Left colon (tissue), 2 donors: ENCODE data around the gene OTUD5. TPM values are rescaled to one million over a fixed set of nuclear protein-coding genes. Genes with fewer than 3 reads are reported as not detected.
"Not testable (repeated sequence)": the region's sequence is repeated elsewhere in the genome, so short reads cannot be mapped to it uniquely, and the experiment has no call there.

Source experiments
- ATAC-seq: fragments of 200-7000 bp; cut with Tn5 transposase; one replicate; pipeline ENCODE4 v1.9.1; 2020; ENCODE audit warnings: mild to moderate bottlenecking, moderate library complexity
- DNase-seq, 2 donors: peaks; one replicate each; pipeline ENCODE4 v3.0.0-alpha.2; 2020
- intact Hi-C, 2 donors: fragments of 100-400 bp; cut with DNase I in 1 of 2; cut with micrococcal nuclease in 1 of 2; formaldehyde crosslinking; loops; one replicate each; pipeline versions ENCODE4 v1.11.2 to v1.14.0; 2022; cut with DNase I, micrococcal nuclease
- long read RNA-seq: library from polyadenylated mRNA; unstranded; transcript quantifications from one replicate; pipeline ENCODE4 v2.0.0, GENCODE V29; 2021
- total RNA-seq, 2 donors: library from RNA; stranded (reverse); fragmentation: NEBNext Ultra II Directional; extraction: Animal tissue kit (Norgen Biotek cat#: 25700); gene quantifications; one replicate each; pipeline ENCODE4 v1.2.1, GENCODE V29; 2021
- donor health status: DM: no; HTN: no; CAD: no.
- donor health status: DM: yes; HTN: yes; CAD: no.

The OTUD5 gene
- total RNA-seq: 10 to 100 TPM; 37.2 to 44.2 TPM
- long read RNA-seq, transcript OTUD5-203 (10 exons, 2,682 nt): minor isoform, 5 of 33 reads
- long read RNA-seq, transcript OTUD5-202 (9 exons, 2,692 nt): major isoform, 14 of 33 reads
- long read RNA-seq, partial matches to known transcripts: 5 of 33 reads
- long read RNA-seq, other reads (novel, unspliced or antisense): 9 of 33 reads

- intact Hi-C loops: no loop called here
- no peak for ATAC-seq
- DNase-seq: no peak
Observed at GRCh38 chrX:48957477-48957826, at the start of gene OTUD5. Gene OTUD5 (minus strand): TSS chrX:48957607. CDS start chrX:48957570, 37 bp downstream.

- intact Hi-C loops: no loop called here
- ATAC-seq (no peak), DNase-seq (no peak)
Observed at GRCh38 chrX:49003696-49004095, 46.3 kb upstream of the OTUD5 start.

GRCh38 chrX:49002091-49002935 lies 44.9 kb upstream of the OTUD5 start, which contains the start of gene GRIPAP1:
Gene GRIPAP1 (minus strand): TSS chrX:49002264. CDS start chrX:49002229, 35 bp downstream.
- ATAC-seq: peak; percentile 94
- intact Hi-C loops: no loop called here
- DNase-seq: peak; percentile 71 to 76

GRCh38 chrX:49001521-49002090 lies 44.2 kb upstream of the OTUD5 start:
- ATAC-seq (peak; percentile 33), DNase-seq (peak in 1 of 2 donors; percentile 18)
- intact Hi-C loops: no loop called here

- ATAC-seq (no peak), DNase-seq (no peak)
- intact Hi-C loops: no loop called here
Observed at GRCh38 chrX:49000636-49001035, 43.2 kb upstream of the OTUD5 start.

GRCh38 chrX:48999030-48999429 lies 41.6 kb upstream of the OTUD5 start:
- ATAC-seq (no peak), DNase-seq (no peak)
- intact Hi-C loops: no loop called here

GRCh38 chrX:48998391-48998790 lies 41.0 kb upstream of the OTUD5 start:
- intact Hi-C loops: no loop called here
- no peak for ATAC-seq
- DNase-seq: no peak

GRCh38 chrX:48997865-48998264 lies 40.5 kb upstream of the OTUD5 start:
- DNase-seq (no peak), ATAC-seq (no peak)
- intact Hi-C loops: no loop called here

GRCh38 chrX:48997455-48997854 lies 40.0 kb upstream of the OTUD5 start:
- intact Hi-C loops: no loop called here
- no peak for ATAC-seq
- DNase-seq: no peak

- ATAC-seq (no peak), DNase-seq (no peak)
- intact Hi-C loops: no loop called here
Observed at GRCh38 chrX:48996969-48997368, 39.6 kb upstream of the OTUD5 start.

GRCh38 chrX:48992341-48992740 lies 34.9 kb upstream of the OTUD5 start:
- no peak for ATAC-seq
- intact Hi-C loops: no loop called here

GRCh38 chrX:48989483-48989882 lies 32.1 kb upstream of the OTUD5 start:
- no peak for ATAC-seq
- no peak for DNase-seq
- intact Hi-C loops: no loop called here

More at GRCh38 chrX:48992341-48992740, 34.9 kb upstream of the OTUD5 start:
- DNase-seq: no peak

GRCh38 chrX:48983896-48984295 lies 26.5 kb upstream of the OTUD5 start:
- ATAC-seq: no peak
- intact Hi-C loops: no loop called here
- no peak for DNase-seq

- ATAC-seq (no peak), DNase-seq (no peak)
- intact Hi-C loops: no loop called here
Observed at GRCh38 chrX:48983081-48983480, 25.7 kb upstream of the OTUD5 start.

- DNase-seq: no peak
- no peak for ATAC-seq
Observed at GRCh38 chrX:48981178-48981577, 23.8 kb upstream of the OTUD5 start.

GRCh38 chrX:48980341-48980740 lies 22.9 kb upstream of the OTUD5 start:
- ATAC-seq, DNase-seq, intact Hi-C loops: not testable (repeated sequence)

More at GRCh38 chrX:48981178-48981577, 23.8 kb upstream of the OTUD5 start:
- intact Hi-C loops: no loop called here

GRCh38 chrX:48978226-48978625 lies 20.8 kb upstream of the OTUD5 start:
- ATAC-seq (no peak), DNase-seq (no peak)
- intact Hi-C loops: no loop called here

GRCh38 chrX:48976086-48976485 lies 18.7 kb upstream of the OTUD5 start:
- no peak for ATAC-seq
- no peak for DNase-seq
- intact Hi-C loops: no loop called here

GRCh38 chrX:48975541-48975940 lies 18.1 kb upstream of the OTUD5 start:
- intact Hi-C loops: no loop called here
- ATAC-seq (no peak), DNase-seq (no peak)

- no peak for ATAC-seq
- DNase-seq: no peak
- intact Hi-C loops: no loop called here
Observed at GRCh38 chrX:48975041-48975440, 17.6 kb upstream of the OTUD5 start.
